Left lung (tissue), 10 donors: ENCODE measurements around the gene LSM14A. TPM values are rescaled to one million over a fixed set of nuclear protein-coding genes. Genes with fewer than 3 reads are reported as not detected.
A peak's percentile ranks its signal among the peaks of the same experiment; 100 is the strongest.
"Not testable (repeated sequence)": the region's sequence is repeated elsewhere in the genome, so short reads cannot be mapped to it uniquely, and the experiment has no call there.

Source experiments
- ATAC-seq: fragments of 200-7000 bp; cut with Tn5 transposase; one replicate; pipeline ENCODE4 v1.9.1; 2020; ENCODE audit warnings: moderate library complexity
- DNase-seq, 4 donors: peaks; one replicate each; pipeline ENCODE4 v3.0.0-alpha.2; 2013 to 2020
- H3K27ac ChIP-seq, 2 donors: fragments of 200-600 bp; sonication (generic) in 1 of 2; one replicate each; pipeline versions ENCODE4 v1.5.0 to v1.8.0; 2020 to 2021
- H3K27me3 ChIP-seq, 2 donors: fragments of 200-600 bp; sonication (generic) in 1 of 2; one replicate each; pipeline versions ENCODE4 v1.5.0 to v1.8.0; 2020 to 2021
- H3K36me3 ChIP-seq, 2 donors: fragments of 200-600 bp; sonication (generic) in 1 of 2; one replicate each; pipeline versions ENCODE4 v1.5.0 to v1.8.0; 2020 to 2021
- H3K4me1 ChIP-seq, 2 donors: fragments of 200-600 bp; one replicate each; pipeline ENCODE4 v1.8.0; 2021
- H3K4me3 ChIP-seq, 2 donors: fragments of 200-600 bp; sonication (generic) in 1 of 2; one replicate each; pipeline versions ENCODE4 v1.5.0 to v1.8.0; 2020 to 2021; ENCODE audit warnings: mild to moderate bottlenecking in 1 of 2
- H3K9me3 ChIP-seq, 2 donors: fragments of 200-600 bp; sonication (generic) in 1 of 2; one replicate each; pipeline versions ENCODE4 v1.5.0 to v1.8.0; 2020 to 2021
- intact Hi-C, 2 donors: fragments of 100-400 bp; cut with DNase I; formaldehyde crosslinking; loops; one replicate each; pipeline versions ENCODE4 v1.11.2 to v1.14.2; 2022
- polyA plus RNA-seq, 6 donors: library from polyadenylated mRNA; unstranded; fragments of 120-200 nt; gene quantifications; one replicate each; pipeline ENCODE4 v1.2.1, GENCODE V29; 2013; ENCODE audit not compliant: insufficient read length in 6 of 6
- total RNA-seq, 2 donors: library from RNA; stranded (reverse); fragmentation: NEBNext Ultra II Directional; extraction: Animal tissue kit (Norgen Biotek cat#: 25700); gene quantifications; one replicate each; pipeline ENCODE4 v1.2.1, GENCODE V29; 2021
- TF ChIP-seq, protein P1 (sequence below), 2 donors: fragments of 200-600 bp; sonication (generic) in 1 of 2; IDR thresholded peaks; one replicate each; pipeline versions ENCODE4 v1.5.0 to v1.8.0; 2021; ENCODE audit warnings: antibody characterized with exemption in 2 of 2
- donor health status: DM: no; HTN: yes; CAD: no.
- donor health status: DM: no; HTN: no; CAD: no.

LSM14A gene
- total and polyA plus RNA-seq, 8 donors: 88.0 to 176 (median 155) TPM

DNA sequence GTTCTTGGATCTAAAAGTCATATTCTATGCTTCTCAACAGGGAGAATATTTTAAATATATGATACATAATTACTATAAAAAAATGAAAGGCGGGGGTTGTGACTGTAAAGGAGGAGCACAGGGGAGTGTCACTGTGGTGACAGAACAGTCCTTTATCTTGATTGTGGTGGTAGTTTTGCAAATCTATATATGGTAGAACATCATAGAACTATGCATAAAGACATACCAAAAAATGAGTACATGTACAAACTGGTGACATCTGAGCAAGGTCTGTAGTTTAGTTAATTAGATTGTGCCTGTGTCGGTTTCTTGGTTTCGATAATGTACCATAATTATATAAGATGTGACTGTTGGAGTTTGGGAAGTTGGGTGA, 43.3 kb downstream of the LSM14A start:
- no peak overlapping the region for H3K4me3 ChIP-seq
- H3K9me3 ChIP-seq: no peaks in the 10 kb centered on the region
- H3K36me3 ChIP-seq: peaks cover 0 to 82% of the 10 kb centered on the region in 2 donors
- no peak for DNase-seq
- H3K4me1 ChIP-seq: peaks cover 0 to 12% of the 10 kb centered on the region in 2 donors
- TF ChIP-seq, protein P1, sequence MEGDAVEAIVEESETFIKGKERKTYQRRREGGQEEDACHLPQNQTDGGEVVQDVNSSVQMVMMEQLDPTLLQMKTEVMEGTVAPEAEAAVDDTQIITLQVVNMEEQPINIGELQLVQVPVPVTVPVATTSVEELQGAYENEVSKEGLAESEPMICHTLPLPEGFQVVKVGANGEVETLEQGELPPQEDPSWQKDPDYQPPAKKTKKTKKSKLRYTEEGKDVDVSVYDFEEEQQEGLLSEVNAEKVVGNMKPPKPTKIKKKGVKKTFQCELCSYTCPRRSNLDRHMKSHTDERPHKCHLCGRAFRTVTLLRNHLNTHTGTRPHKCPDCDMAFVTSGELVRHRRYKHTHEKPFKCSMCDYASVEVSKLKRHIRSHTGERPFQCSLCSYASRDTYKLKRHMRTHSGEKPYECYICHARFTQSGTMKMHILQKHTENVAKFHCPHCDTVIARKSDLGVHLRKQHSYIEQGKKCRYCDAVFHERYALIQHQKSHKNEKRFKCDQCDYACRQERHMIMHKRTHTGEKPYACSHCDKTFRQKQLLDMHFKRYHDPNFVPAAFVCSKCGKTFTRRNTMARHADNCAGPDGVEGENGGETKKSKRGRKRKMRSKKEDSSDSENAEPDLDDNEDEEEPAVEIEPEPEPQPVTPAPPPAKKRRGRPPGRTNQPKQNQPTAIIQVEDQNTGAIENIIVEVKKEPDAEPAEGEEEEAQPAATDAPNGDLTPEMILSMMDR (IDR thresholded peaks at IDR 0.05): no peak
- intact Hi-C loops: no loop called here
- ATAC-seq: no peak
- no peak overlapping the region for H3K27ac ChIP-seq
- no peaks in the 10 kb centered on the region for H3K27me3 ChIP-seq

DNA sequence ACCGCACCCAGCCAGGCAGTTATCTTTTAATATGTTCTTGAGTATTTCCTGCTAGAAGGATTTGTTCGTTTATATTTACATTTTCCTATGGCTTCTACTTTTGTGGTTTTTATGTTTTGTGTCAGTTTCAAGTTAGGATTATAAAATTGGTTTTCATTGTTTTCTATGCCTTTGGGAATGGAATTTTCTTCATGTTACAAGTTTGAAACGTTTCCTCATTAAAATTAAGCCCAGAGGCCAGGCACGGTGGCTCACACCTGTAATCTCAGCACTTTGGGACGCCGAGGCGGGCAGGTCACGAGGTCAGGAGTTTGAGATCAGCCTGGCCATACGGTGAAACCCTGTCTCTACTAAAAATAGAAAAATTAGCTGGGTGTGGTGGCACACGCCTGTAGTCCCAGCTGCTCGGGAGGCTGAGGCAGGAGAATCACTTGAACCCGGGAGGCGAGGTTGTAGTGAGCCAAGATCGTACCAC, 44.5 kb downstream of the LSM14A start:
- H3K27ac ChIP-seq, intact Hi-C loops, ATAC-seq, H3K4me3 ChIP-seq, DNase-seq, H3K9me3 ChIP-seq, H3K27me3 ChIP-seq: not testable (repeated sequence)
- H3K36me3 ChIP-seq: peaks cover 0 to 82% of the 10 kb centered on the region in 2 donors
- H3K4me1 ChIP-seq: peaks cover 0 to 12% of the 10 kb centered on the region in 2 donors

DNA sequence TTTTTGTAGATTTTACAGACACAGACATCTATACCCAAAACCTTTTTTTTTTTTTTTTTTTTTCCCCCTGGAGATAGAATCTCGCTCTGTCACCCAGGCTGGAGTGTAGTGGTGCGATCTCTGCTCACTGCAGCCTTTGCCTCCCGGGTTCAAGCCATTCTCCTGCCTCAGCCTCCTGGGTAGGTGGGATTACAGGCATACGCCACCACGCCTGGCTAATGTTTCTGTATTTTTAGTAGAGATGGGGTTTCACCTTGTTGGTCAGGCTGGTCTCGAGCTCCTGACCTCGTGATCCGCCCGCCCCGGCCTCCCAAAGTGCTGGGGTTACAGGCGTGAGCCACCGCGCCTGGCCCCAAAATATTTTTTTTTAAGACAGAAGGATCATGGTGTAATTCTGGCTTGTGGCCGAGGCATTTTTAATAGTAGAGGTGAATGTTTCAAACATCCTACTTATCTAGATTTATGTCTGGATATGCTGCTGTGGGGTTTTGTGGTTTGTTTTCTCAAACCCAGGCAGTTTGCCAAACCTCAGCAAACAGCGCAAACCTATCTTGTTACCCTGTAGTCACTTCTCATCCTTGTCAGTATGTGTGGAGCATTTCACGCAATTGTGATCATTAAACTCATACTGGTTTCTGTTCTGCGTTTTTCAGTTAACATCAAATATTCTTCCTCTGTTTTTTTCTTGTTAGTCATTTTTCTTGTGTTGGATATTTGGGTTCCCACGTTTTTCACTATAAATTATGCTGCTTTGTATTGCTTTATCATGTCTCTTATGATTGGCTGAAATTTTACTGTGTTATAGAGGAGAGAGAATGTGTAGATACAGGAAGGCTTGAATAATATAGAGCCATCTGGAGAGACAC, 45.9 kb downstream of the LSM14A start:
- Histone ChIP-seq H3K9me3 (no peaks in the 10 kb centered on the region), H3K27me3 (no peaks in the 10 kb centered on the region), H3K4me3 (no peak overlapping the region), H3K4me1 (peaks cover 0 to 12% of the 10 kb centered on the region in 2 donors), H3K36me3 (peaks cover 4 to 82% of the 10 kb centered on the region in 2 donors), H3K27ac (peak overlapping the region in 1 of 2 donors; percentile 18)
- peak; percentile 50 for ATAC-seq
- TF ChIP-seq, protein P1 (IDR thresholded peaks at IDR 0.05): no peak
- intact Hi-C loops: no loop called here
- DNase-seq: no peak

DNA sequence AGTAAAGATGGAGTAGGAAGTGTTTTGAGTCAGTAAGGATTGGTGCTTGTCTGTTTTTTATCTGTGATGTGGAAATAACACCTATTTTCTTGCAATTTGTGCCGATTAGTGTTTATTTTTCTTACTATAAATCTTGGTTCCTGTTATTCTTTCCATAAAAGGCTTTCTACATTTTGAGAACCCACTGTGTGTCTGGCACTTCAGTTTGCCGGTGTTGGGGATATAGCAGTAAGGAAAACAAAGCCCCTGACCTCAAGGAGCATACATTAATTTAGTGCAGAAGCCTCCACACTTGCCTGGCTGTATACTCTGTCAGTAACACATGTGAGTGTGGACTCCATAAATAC, 46.5 kb downstream of the LSM14A start:
- no peaks in the 10 kb centered on the region for H3K9me3 ChIP-seq
- H3K27ac ChIP-seq: no peak overlapping the region
- H3K4me3 ChIP-seq: no peak overlapping the region
- intact Hi-C loops: no loop called here
- TF ChIP-seq, protein P1 (IDR thresholded peaks at IDR 0.05): no peak
- no peaks in the 10 kb centered on the region for H3K27me3 ChIP-seq
- peaks cover 0 to 12% of the 10 kb centered on the region in 2 donors for H3K4me1 ChIP-seq
- DNase-seq (no peak), ATAC-seq (no peak)
- H3K36me3 ChIP-seq: peaks cover 4 to 82% of the 10 kb centered on the region in 2 donors

DNA sequence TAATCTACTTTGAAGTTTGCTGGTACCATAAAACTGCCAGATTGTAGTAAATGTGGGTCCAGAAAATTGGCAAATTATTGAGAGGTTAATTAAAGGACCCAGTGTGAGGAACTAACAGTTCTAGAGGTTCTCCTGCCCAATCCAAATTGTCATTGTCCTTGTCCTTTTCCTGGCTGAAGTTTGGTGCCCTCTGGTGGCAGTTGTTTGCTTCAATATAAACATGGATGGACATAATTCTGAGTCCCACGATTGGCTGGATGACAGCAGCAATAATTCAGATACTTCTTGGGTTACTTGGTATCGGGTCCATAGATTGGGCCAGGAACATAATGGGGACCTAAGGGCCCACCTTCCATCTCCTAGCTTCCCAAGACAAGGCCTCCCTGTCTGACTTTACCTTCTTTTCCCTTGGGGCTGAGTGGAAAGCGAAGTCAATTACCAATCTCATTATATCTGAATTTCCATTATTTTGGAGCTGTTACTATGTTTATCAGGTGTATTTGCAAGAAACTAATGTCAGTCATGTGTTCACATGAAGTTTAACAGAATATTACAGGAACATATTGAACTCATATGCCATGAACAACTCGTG, 48.3 kb downstream of the LSM14A start:
- ATAC-seq (peak; percentile 66), DNase-seq (peak in 3 of 4 donors; percentile 36 to 59 (median 37))
- Histone ChIP-seq H3K36me3 (peaks cover 4 to 86% of the 10 kb centered on the region in 2 donors), H3K4me3 (no peak overlapping the region), H3K9me3 (no peaks in the 10 kb centered on the region), H3K4me1 (peaks cover 0 to 15% of the 10 kb centered on the region in 2 donors), H3K27me3 (no peaks in the 10 kb centered on the region), H3K27ac (no peak overlapping the region)
- intact Hi-C loops: no loop called here
- TF ChIP-seq, protein P1 (IDR thresholded peaks at IDR 0.05): peak; percentile 50 to 62
